ENCODE data around the gene C1orf226.

C1orf226 gene

GRCh38 chr1:162386292-162387225 is 5.0 kb downstream of the C1orf226 start:
- no peak for DNase-seq

- DNase-seq, result no peak
Observed at GRCh38 chr1:162387226-162388082, 5.9 kb downstream of the C1orf226 start.

GRCh38 chr1:162388083-162388594 is 6.6 kb downstream of the C1orf226 start:
- DNase-seq, result no peak

- no peak for DNase-seq
Observed at GRCh38 chr1:162388615-162389014, 7.1 kb downstream of the C1orf226 start.

- no peak for DNase-seq
Observed at GRCh38 chr1:162389021-162389818, 7.7 kb downstream of the C1orf226 start.

- no peak for DNase-seq
Observed at GRCh38 chr1:162389971-162390370, 8.4 kb downstream of the C1orf226 start.

- DNase-seq, result no peak
Observed at GRCh38 chr1:162390396-162391185, 9.1 kb downstream of the C1orf226 start.

GRCh38 chr1:162391790-162392563 is 10.4 kb downstream of the C1orf226 start:
- no peak for DNase-seq

- DNase-seq, result no peak
Observed at GRCh38 chr1:162396201-162396906, 14.8 kb downstream of the C1orf226 start.

- no peak for DNase-seq
Observed at GRCh38 chr1:162397039-162397448, 15.5 kb downstream of the C1orf226 start.

GRCh38 chr1:162397943-162398560 is 16.5 kb downstream of the C1orf226 start:
- no peak for DNase-seq

- DNase-seq, result no peak
Observed at GRCh38 chr1:162398999-162399580, 17.6 kb downstream of the C1orf226 start.

GRCh38 chr1:162400790-162401355 is 19.3 kb downstream of the C1orf226 start:
- no peak for DNase-seq

GRCh38 chr1:162404550-162405160 is 23.1 kb downstream of the C1orf226 start:
- DNase-seq, result no peak

GRCh38 chr1:162405800-162406199 is 24.3 kb downstream of the C1orf226 start:
- no peak for DNase-seq

GRCh38 chr1:162406811-162407210 is 25.3 kb downstream of the C1orf226 start:
- DNase-seq, result no peak

- no peak for DNase-seq
Observed at GRCh38 chr1:162407539-162407938, 26.0 kb downstream of the C1orf226 start.

GRCh38 chr1:162412002-162412401 is 30.5 kb downstream of the C1orf226 start, which contains the start of gene SH2D1B:
Gene SH2D1B (minus strand): TSS chr1:162412136. CDS start chr1:162412016, 120 bp downstream.
- DNase-seq, result no peak

Measured in activated naive CD4-positive, alpha-beta T cell treated with anti-CD3 and anti-CD28 coated beads, Interleukin-2, amount 50 U/mL, for 16 hours (primary cell).